ENCODE data around the gene AP1AR. TPM values are rescaled to one million over a fixed set of nuclear protein-coding genes. Genes with fewer than 3 reads are reported as not detected.
"Not testable (repeated sequence)": the region's sequence is repeated elsewhere in the genome, so short reads cannot be mapped to it uniquely, and the experiment has no call there.

AP1AR gene
- total and polyA plus RNA-seq, 2 of the 8 experiments (the other 6 are each of a cell fraction or from before 2014, with no cell fraction given): 5.3 to 27.7 TPM

DNA sequence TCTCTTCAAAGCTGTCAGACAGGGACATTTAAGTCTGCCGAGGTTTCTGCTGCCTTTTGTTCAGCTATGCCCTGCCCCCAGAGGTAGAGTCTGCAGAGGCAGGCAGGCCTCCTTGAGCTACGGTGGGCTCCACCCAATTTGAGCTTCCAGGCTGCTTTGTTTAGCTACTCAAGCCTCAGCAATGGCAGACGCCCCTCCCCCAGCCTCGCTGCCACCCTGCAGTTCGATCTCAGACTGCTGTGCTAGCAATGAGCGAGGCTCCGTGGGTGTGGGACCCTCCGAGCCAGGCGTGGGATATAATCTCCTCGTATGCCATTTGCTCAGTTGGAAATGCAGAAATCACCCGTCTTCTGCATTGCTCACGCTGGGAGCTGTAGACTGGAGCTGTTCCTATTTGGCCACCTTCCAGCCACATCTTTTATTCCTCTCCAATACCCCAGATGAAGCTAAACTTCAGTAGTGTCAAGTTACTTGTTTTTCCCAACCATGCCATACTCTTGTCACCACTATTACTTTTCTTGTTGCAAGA is 77.7 kb downstream of the AP1AR start:
- WGBS, 2 experiments (ENCODE audit: extremely low coverage in 1 of 2, insufficient coverage in 1 of 2, insufficient read length in 1 of 2, insufficient replicate concordance in 2 of 2, low coverage in 1 of 2, low lambda C conversion rate in 2 of 2, missing lambda C conversion rate in 1 of 2): 31% methylated on average over 11 of the region's 12 CpGs; no CpG with 5 or more reads in 1 of the 2 experiments
- not testable (repeated sequence) for H4K91ac ChIP-seq (replicated peaks; ENCODE audit: insufficient read length, low read length); H2BK15ac ChIP-seq (ENCODE audit: low read length); H3K9ac ChIP-seq (replicated peaks in 1 of 4; ENCODE audit: extremely low read depth in 1 of 4, low read depth in 3 of 4, low read length in 3 of 4); H3K9me3 ChIP-seq (ENCODE audit: insufficient read depth in 2 of 2, low read depth in 1 of 2, low read length in 1 of 2); H2BK12ac ChIP-seq (ENCODE audit: low read depth, low read length); FAIRE-seq; H2BK120ac ChIP-seq (replicated peaks; ENCODE audit: low read depth, low read length); H3K4me1 ChIP-seq (replicated peaks in 1 of 4; ENCODE audit: control insufficient read depth in 3 of 4, insufficient read depth in 4 of 4, low read length in 3 of 4); H3K18ac ChIP-seq (ENCODE audit: extremely low read depth, low read length); H3K79me1 ChIP-seq (ENCODE audit: low read depth, low read length); H3K14ac ChIP-seq (ENCODE audit: insufficient read length); H3K4ac ChIP-seq (replicated peaks; ENCODE audit: insufficient read length, low read depth, low read length); H3K23ac ChIP-seq (ENCODE audit: insufficient read length); H3K79me2 ChIP-seq (ENCODE audit: control insufficient read depth in 1 of 2, insufficient read depth in 2 of 2, low read length in 2 of 2); H3K23me2 ChIP-seq (ENCODE audit: low read depth, low read length); H4K20me1 ChIP-seq (replicated peaks in 1 of 2; ENCODE audit: control insufficient read depth in 1 of 2, insufficient read depth in 2 of 2, low read length in 2 of 2); H4K5ac ChIP-seq (ENCODE audit: insufficient read length, low read depth, low read length); H3K27me3 ChIP-seq (replicated peaks in 1 of 4; ENCODE audit: control insufficient read depth in 3 of 4, extremely low read depth in 1 of 4, insufficient read depth in 3 of 4, low read length in 3 of 4); H2AK5ac ChIP-seq (ENCODE audit: low read depth, low read length); H4K8ac ChIP-seq (ENCODE audit: extremely low read depth, insufficient read depth, low read length); H3K27ac ChIP-seq (ENCODE audit: low read depth, low read length); H3K36me3 ChIP-seq (ENCODE audit: control insufficient read depth in 2 of 4, insufficient read depth in 4 of 4, low read length in 3 of 4); H3K56ac ChIP-seq (replicated peaks; ENCODE audit: insufficient read length, low read depth, low read length)
- POLR2A ChIA-PET (ENCODE audit: partially characterized antibody): interaction anchor here (1.0 to 1.8 kb wide), 3 partner anchors 51 to 336 kb away, joined by 3 to 4 read pairs (median 4); no protein-coding TSS in a partner anchor
- peak in 1 of 2 experiments; percentile 76 for DNase-seq (ENCODE audit: low read depth in 1 of 2, low spot score in 2 of 2)
- Histone ChIP-seq H2AFZ (ENCODE audit: low read length) (peak overlapping the region; percentile 93), H3K4me2 (ENCODE audit: insufficient read depth in 1 of 2, low read depth in 2 of 2, low read length in 2 of 2) (peak overlapping the region; percentile 58 to 64; a peak in 3 of 4 replicates), H2BK5ac (ENCODE audit: low read depth, low read length) (0 out of 2 replicates have a peak overlapping the region, but pooled peaks have one; percentile 9), H3K4me3 (ENCODE audit: extremely low read depth in 1 of 4, insufficient read depth in 2 of 4, low read depth in 3 of 4, low read length in 4 of 4) (peak overlapping the region in 1 of 4 experiments; percentile 38; a peak in 1 of 8 replicates), H2BK20ac (ENCODE audit: low read length) (peak overlapping the region; percentile 80; the same call in 1 of the 2 replicates)
- CTCF ChIA-PET (ENCODE audit: partially characterized antibody): interaction anchor here (1.1 to 5.1 kb wide), 10 partner anchors 9 to 241 kb away, joined by 3 to 22 read pairs (median 4); partner anchors contain the start of gene TIFA
- TF ChIP-seq ASH2L (IDR thresholded peaks at IDR 0.05; ENCODE audit: low read length): peak; percentile 33
- 0 out of 3 replicates have a peak, but pooled peaks of 1 of the 2 experiments have one; percentile 27 for TF ChIP-seq POLR2A (IDR thresholded peaks at IDR 0.05; ENCODE audit: control extremely low read depth in 1 of 2, low read depth in 2 of 2, low read length in 2 of 2)
- 0 out of 2 replicates have a peak, but pooled peaks have one; percentile 21 for TF ChIP-seq SP1 (IDR thresholded peaks at IDR 0.05; ENCODE audit: low read depth, low read length)
- peak; percentile 25 to 41 for TF ChIP-seq RAD21 (IDR thresholded peaks at IDR 0.05 in 1 of 2, conservative IDR thresholded peaks at IDR 0.05 in 1 of 2; ENCODE audit: low read depth in 2 of 2, low read length in 2 of 2)
- TF ChIP-seq CTCF (IDR thresholded peaks at IDR 0.05; ENCODE audit: control extremely low read depth in 1 of 3, insufficient read depth in 1 of 3, low read depth in 1 of 3, low read length in 3 of 3): peak in 2 of 3 experiments; percentile 14 to 24; a peak in 2 of 4 replicates
